ENCODE data around the gene EXTL1. TPM values are rescaled to one million over a fixed set of nuclear protein-coding genes. Genes with fewer than 3 reads are reported as not detected.

The EXTL1 gene
- polyA plus RNA-seq, 1 donor (not counting 4 experiments of a cell fraction or from before 2014, with no cell fraction given), result 0.13 TPM

DNA sequence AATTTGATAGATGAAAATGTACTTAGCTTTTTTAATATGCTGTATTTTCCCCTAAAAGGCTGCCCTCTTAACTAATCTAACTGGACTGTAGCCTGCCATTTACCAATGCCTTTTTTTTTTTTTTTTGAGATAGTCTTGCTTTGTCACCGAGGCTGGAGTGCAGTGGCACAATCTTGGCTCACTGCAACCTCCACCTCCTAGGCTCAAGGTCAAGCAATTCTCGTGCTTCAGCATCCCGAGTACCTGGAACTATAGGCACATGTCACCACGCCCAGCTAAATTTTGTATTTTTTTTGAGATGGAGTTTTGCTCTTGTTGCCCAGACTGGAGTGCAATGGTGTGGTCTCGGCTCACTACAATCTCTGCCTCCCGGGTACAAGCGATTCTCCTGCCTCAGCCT is 42.4 kb upstream of the EXTL1 start:
- H3K36me3 ChIP-seq (ENCODE audit: control insufficient read depth in 2 of 2, extremely low read depth in 1 of 2, insufficient read depth in 2 of 2, low read length in 2 of 2), result peaks cover 9 to 22% of the 10 kb centered on the region in 2 experiments
- H3K9me1 ChIP-seq (ENCODE audit: control insufficient read depth, extremely low read depth, insufficient read depth, low read length), result no peaks in the 10 kb centered on the region
- H3K4me1 ChIP-seq (ENCODE audit: control insufficient read depth, extremely low read depth, insufficient read depth, low read length), result no peaks in the 10 kb centered on the region
- no peaks in the 10 kb centered on the region for H3K27me3 ChIP-seq (ENCODE audit: control insufficient read depth, extremely low read depth, insufficient read depth, low read length)
- H2AFZ ChIP-seq (ENCODE audit: control insufficient read depth, low read length), result no peak overlapping the region
- DNase-seq (ENCODE audit: low read depth, low spot score) (no peak), FAIRE-seq (no peak)
- no peak overlapping the region for H3K4me2 ChIP-seq (ENCODE audit: control insufficient read depth, extremely low read depth, insufficient read depth, low read depth, low read length)
- no peak overlapping the region for H3K27ac ChIP-seq (ENCODE audit: control insufficient read depth, insufficient read depth, low read length)
- no peaks in the 10 kb centered on the region for H3K79me2 ChIP-seq (ENCODE audit: control insufficient read depth, insufficient read depth, low read length)
- no peaks in the 10 kb centered on the region for H4K20me1 ChIP-seq (ENCODE audit: control insufficient read depth, extremely low read depth, insufficient read depth, low read length)
- H3K4me3 ChIP-seq (ENCODE audit: control insufficient read depth in 2 of 3, extremely low read depth in 1 of 3, insufficient read depth in 2 of 3, low read depth in 1 of 3, low read length in 3 of 3), result no peak overlapping the region
- no peak for TF ChIP-seq EZH2 (IDR thresholded peaks at IDR 0.05; ENCODE audit: low read length)
- TF ChIP-seq, protein P1, sequence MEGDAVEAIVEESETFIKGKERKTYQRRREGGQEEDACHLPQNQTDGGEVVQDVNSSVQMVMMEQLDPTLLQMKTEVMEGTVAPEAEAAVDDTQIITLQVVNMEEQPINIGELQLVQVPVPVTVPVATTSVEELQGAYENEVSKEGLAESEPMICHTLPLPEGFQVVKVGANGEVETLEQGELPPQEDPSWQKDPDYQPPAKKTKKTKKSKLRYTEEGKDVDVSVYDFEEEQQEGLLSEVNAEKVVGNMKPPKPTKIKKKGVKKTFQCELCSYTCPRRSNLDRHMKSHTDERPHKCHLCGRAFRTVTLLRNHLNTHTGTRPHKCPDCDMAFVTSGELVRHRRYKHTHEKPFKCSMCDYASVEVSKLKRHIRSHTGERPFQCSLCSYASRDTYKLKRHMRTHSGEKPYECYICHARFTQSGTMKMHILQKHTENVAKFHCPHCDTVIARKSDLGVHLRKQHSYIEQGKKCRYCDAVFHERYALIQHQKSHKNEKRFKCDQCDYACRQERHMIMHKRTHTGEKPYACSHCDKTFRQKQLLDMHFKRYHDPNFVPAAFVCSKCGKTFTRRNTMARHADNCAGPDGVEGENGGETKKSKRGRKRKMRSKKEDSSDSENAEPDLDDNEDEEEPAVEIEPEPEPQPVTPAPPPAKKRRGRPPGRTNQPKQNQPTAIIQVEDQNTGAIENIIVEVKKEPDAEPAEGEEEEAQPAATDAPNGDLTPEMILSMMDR (optimal IDR thresholded peaks at IDR 0.05 in 1 of 3, IDR thresholded peaks at IDR 0.05 in 1 of 3, conservative IDR thresholded peaks at IDR 0.05 in 1 of 3; ENCODE audit: extremely low read depth in 1 of 3, insufficient read depth in 2 of 3, low read length in 3 of 3), result no peak
- no peak overlapping the region for H3K9ac ChIP-seq (ENCODE audit: control insufficient read depth, extremely low read depth, insufficient read depth, low read length)
- dilution Hi-C loops (cut with MboI; ENCODE audit: extremely low pct_ligation_motif_present, low sequenced_read_pairs), result loop anchor here (25.0 kb wide), 1 partner anchor 92 kb away; the partner anchor contains the start of gene PAQR7
- no peaks in the 10 kb centered on the region for H3K9me3 ChIP-seq (ENCODE audit: control insufficient read depth, low read depth, low read length)

DNA sequence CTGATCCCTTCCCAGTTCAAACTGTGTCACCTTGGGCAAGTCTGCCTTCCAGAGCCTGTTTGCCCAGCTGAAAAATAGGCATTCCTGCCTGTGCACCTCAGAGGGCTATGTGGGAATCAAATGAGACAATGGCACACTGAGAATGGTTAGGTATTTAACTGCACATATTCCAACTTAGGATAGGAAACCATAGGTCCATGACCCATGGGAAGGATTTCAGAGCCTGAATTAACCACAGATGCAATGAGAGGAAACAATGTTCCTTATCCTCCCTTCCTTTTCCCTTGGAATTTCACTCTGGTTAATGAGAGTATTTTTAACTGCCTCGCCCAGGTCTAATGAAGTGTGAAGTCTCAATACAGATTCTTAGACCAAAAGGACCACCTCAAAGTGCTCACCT is 36.4 kb upstream of the EXTL1 start:
- Histone ChIP-seq H3K9me1 (ENCODE audit: control insufficient read depth, extremely low read depth, insufficient read depth, low read length) (no peaks in the 10 kb centered on the region), H3K9me3 (ENCODE audit: control insufficient read depth, low read depth, low read length) (no peaks in the 10 kb centered on the region), H3K27ac (ENCODE audit: control insufficient read depth, insufficient read depth, low read length) (no peak overlapping the region), H2AFZ (ENCODE audit: control insufficient read depth, low read length) (no peak overlapping the region), H3K4me1 (ENCODE audit: control insufficient read depth, extremely low read depth, insufficient read depth, low read length) (no peaks in the 10 kb centered on the region), H3K27me3 (ENCODE audit: control insufficient read depth, extremely low read depth, insufficient read depth, low read length) (no peaks in the 10 kb centered on the region), H3K9ac (ENCODE audit: control insufficient read depth, extremely low read depth, insufficient read depth, low read length) (no peak overlapping the region), H4K20me1 (ENCODE audit: control insufficient read depth, extremely low read depth, insufficient read depth, low read length) (no peaks in the 10 kb centered on the region), H3K36me3 (ENCODE audit: control insufficient read depth in 2 of 2, extremely low read depth in 1 of 2, insufficient read depth in 2 of 2, low read length in 2 of 2) (peaks cover 5 to 29% of the 10 kb centered on the region in 2 experiments), H3K4me3 (ENCODE audit: control insufficient read depth in 2 of 3, extremely low read depth in 1 of 3, insufficient read depth in 2 of 3, low read depth in 1 of 3, low read length in 3 of 3) (no peak overlapping the region), H3K79me2 (ENCODE audit: control insufficient read depth, insufficient read depth, low read length) (no peaks in the 10 kb centered on the region), H3K4me2 (ENCODE audit: control insufficient read depth, extremely low read depth, insufficient read depth, low read depth, low read length) (no peak overlapping the region)
- TF ChIP-seq EZH2 (IDR thresholded peaks at IDR 0.05; ENCODE audit: low read length), result no peak
- TF ChIP-seq, protein P1 (optimal IDR thresholded peaks at IDR 0.05 in 1 of 3, IDR thresholded peaks at IDR 0.05 in 1 of 3, conservative IDR thresholded peaks at IDR 0.05 in 1 of 3; ENCODE audit: extremely low read depth in 1 of 3, insufficient read depth in 2 of 3, low read length in 3 of 3), result no peak
- FAIRE-seq, result no peak
- dilution Hi-C loops (cut with MboI; ENCODE audit: extremely low pct_ligation_motif_present, low sequenced_read_pairs), result loop anchor here (25.0 kb wide), 1 partner anchor 98 kb away; the partner anchor contains the start of gene PAQR7
- no peak for DNase-seq (ENCODE audit: low read depth, low spot score)
